ENCODE data around the gene SH3TC1.

SH3TC1 gene

DNA sequence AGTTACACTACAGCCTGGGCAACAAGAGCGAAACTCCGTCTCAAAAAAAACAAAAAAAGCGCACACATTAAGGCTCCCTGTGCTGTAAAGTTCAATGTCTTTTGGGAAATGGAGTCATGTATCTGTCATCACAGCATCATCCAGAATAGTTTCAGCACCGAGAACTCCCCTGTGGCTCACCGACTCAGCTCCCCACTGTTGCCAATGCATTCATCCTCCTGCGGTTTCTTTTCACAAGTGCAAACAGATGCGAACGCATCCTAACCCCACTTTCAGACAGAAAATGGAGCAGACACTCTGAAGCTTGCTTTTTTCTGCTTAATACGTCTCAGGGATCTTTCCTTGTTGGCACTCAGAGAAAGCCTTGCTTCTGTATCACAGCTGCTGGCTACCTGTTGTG is 13.8 kb upstream of the SH3TC1 start:
- TF ChIP-seq, protein P1, sequence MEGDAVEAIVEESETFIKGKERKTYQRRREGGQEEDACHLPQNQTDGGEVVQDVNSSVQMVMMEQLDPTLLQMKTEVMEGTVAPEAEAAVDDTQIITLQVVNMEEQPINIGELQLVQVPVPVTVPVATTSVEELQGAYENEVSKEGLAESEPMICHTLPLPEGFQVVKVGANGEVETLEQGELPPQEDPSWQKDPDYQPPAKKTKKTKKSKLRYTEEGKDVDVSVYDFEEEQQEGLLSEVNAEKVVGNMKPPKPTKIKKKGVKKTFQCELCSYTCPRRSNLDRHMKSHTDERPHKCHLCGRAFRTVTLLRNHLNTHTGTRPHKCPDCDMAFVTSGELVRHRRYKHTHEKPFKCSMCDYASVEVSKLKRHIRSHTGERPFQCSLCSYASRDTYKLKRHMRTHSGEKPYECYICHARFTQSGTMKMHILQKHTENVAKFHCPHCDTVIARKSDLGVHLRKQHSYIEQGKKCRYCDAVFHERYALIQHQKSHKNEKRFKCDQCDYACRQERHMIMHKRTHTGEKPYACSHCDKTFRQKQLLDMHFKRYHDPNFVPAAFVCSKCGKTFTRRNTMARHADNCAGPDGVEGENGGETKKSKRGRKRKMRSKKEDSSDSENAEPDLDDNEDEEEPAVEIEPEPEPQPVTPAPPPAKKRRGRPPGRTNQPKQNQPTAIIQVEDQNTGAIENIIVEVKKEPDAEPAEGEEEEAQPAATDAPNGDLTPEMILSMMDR (IDR thresholded peaks at IDR 0.05; ENCODE audit: insufficient read depth, low read length, missing control alignments): no peak
- H3K4me3 ChIP-seq (ENCODE audit: low read depth, low read length): no peak overlapping the region
- ChIA-PET CTCF (interaction anchor here (1.9 kb wide), 1 partner anchor 9 kb away, joined by 19 read pairs; no protein-coding TSS in a partner anchor), POLR2A (no interaction called here)
- DNase-seq (ENCODE audit: low read depth, low spot score): peak; percentile 46

DNA sequence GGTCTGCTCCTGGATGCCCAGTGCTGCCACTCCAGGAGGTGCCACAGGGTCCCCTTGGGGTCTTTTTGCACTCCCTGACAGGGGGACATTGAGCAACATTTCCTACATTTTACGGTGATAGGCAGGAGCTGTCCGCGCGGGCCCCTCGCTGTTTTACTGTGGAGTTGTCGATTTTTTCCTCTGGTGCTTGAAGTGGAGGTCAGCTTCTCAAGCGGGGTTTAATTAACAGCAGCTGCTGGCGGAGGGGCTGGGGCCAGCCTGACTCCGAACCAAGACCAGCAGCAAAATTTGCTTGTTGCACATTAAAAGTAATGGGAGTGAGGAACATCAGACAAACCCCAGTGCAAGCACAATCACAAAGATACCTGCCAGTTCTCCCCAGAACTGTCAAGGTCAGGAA is 13.2 kb upstream of the SH3TC1 start:
- no peak overlapping the region for H3K4me3 ChIP-seq (ENCODE audit: low read depth, low read length)
- TF ChIP-seq, protein P1 (IDR thresholded peaks at IDR 0.05; ENCODE audit: insufficient read depth, low read length, missing control alignments): no peak
- POLR2A ChIA-PET: no interaction called here
- DNase-seq (ENCODE audit: low read depth, low spot score): no peak
- CTCF ChIA-PET: interaction anchor here (1.1 to 1.9 kb wide), 2 partner anchors 9 to 217 kb away, joined by 3 to 19 read pairs; no protein-coding TSS in a partner anchor

DNA sequence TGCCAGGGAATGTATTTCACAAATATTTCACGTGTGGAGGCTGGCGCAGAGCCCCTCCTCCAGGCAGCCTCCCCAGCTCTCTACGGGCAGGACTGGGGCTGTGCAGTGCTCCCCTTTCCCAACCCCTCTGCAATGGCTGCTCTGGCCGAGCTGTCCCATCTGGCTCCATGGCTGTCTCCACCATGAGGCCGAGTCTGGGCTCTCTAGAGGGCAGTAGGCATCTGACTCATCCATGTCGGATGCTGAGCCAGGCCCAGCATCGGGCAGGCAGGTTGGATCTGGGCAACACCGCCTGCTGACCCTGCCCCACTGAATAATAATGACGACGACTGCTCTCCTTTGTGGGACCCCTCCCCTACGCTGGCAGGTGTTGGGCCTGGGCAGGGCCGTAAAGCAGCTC is 11.0 kb upstream of the SH3TC1 start:
- POLR2A ChIA-PET: no interaction called here
- no peak overlapping the region for H3K4me3 ChIP-seq (ENCODE audit: low read depth, low read length)
- TF ChIP-seq, protein P1 (IDR thresholded peaks at IDR 0.05; ENCODE audit: insufficient read depth, low read length, missing control alignments): no peak
- DNase-seq (ENCODE audit: low read depth, low spot score): no peak
- CTCF ChIA-PET: interaction anchor here (1.0 to 2.3 kb wide), 3 partner anchors 9 to 214 kb away, joined by 4 to 9 read pairs (median 5); no protein-coding TSS in a partner anchor

DNA sequence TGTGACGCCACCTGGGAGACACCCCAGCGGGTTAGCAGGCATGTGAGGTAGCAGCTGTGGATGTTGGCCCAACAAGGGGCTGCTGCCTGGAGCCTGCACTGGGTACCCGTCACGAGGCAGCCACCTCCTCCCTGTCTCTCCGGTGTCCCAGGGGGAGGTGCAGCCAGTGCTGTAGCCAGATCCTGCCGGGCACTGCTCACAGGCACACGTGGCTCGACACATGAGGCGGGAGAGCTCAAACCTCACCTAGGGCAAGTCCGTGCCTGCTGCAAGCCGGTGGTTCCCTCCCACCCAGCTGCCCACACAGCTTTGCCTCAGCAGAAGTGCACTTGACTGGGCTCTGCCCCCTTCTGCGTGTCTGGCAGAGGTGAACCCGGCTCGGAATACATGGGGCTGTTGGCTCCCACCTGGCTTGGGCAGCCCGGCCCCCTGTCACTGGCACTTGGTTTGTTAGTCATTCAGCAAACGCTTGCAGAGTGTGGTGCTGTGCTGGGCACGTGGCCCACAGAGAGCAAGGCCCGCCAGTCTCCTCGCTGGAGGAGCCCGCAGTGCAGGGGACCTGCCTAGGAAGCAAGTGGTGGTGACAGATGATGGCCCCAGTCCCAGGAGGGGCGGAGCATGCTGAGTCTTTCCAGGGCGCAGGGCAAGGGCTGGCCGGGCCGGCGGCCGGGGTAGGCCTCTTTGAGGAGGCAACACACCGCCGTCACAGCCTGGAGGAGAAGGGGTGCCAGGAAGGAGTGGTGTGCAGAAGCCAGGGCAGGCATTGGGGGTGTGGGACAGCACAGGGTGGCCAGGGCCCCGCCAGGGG is 10.1 kb upstream of the SH3TC1 start:
- ChIA-PET POLR2A (no interaction called here), CTCF (interaction anchor here (1.7 to 2.3 kb wide), 2 partner anchors 13 to 214 kb away, joined by 5 to 9 read pairs; no protein-coding TSS in a partner anchor)
- H3K4me3 ChIP-seq (ENCODE audit: low read depth, low read length): no peak overlapping the region
- DNase-seq (ENCODE audit: low read depth, low spot score): no peak
- TF ChIP-seq, protein P1 (IDR thresholded peaks at IDR 0.05; ENCODE audit: insufficient read depth, low read length, missing control alignments): no peak

DNA sequence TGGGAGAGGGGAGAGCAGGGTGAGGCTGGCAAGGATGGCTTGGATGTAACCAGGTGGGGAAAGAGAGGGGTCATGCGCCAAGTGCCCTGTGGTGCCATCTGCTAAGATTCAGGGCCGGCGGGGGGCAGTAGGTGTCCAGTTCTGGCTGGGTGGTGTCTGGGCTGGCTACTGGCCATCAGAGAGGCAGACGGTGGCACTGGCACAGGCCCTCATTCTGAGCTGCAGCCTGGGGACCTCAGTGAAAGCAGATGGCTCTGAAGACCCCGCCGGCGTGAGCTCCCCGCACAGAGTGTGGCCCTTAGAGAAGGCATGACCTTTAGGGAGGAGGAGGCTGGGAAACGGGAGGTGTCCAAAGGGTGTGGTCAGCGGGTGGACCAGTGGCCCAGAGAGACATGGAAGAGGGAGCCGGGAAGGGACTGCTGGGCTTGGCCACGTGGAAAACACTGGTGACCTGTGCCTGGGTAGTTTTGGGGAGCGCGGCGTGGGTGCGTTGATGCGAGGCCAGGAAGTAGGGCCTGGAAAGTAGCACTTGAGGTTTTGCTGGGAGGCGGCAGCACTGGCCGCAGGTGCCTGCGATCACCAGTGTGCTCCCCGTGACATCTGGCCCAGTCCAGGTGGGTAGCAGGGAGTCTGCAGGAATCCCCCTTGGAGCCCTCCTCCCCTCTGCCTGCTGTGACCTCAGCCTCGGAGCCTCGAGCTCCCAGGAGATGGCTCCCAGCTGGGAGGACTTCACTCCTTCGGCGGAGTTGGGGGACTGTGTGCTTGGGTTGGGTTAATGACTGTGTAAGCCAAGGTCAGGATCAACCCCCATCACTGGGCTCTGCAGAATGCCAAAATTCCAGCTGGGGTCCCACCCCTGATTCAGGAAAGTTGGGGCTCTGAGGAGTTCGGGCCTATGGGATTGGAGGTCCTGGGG is 9.3 kb upstream of the SH3TC1 start:
- CTCF ChIA-PET: interaction anchor here (0.7 to 2.9 kb wide), 3 partner anchors 9 to 213 kb away, joined by 3 to 14 read pairs (median 5); partner anchors contain the start of gene SH3TC1

More for the DNA sequence above, 9.3 kb upstream of the SH3TC1 start:
- no peak overlapping the region for H3K4me3 ChIP-seq (ENCODE audit: low read depth, low read length)
- TF ChIP-seq, protein P1 (IDR thresholded peaks at IDR 0.05; ENCODE audit: insufficient read depth, low read length, missing control alignments): no peak
- POLR2A ChIA-PET: no interaction called here
- no peak for DNase-seq (ENCODE audit: low read depth, low spot score)
